HG03442 (cell line): ENCODE measurements around the gene BCL2.

Source experiments
- ATAC-seq: cut with Tn5 transposase; IDR thresholded peaks from one replicate; pipeline ENCODE4 v1.9.1; 2021; ENCODE audit warnings: mild to moderate bottlenecking, moderate library complexity; ENCODE audit not compliant: unreplicated experiment

The BCL2 gene

GRCh38 chr18:63290166-63290820 is 29.3 kb downstream of the BCL2 start:
- ATAC-seq: no peak

GRCh38 chr18:63288311-63288710 is 31.3 kb downstream of the BCL2 start:
- no peak for ATAC-seq

- ATAC-seq: no peak
Measured at GRCh38 chr18:63287691-63288220, 31.8 kb downstream of the BCL2 start.

- no peak for ATAC-seq
Measured at GRCh38 chr18:63286926-63287325, 32.6 kb downstream of the BCL2 start.

- peak; percentile 95 for ATAC-seq
Measured at GRCh38 chr18:63284827-63285733, 34.5 kb downstream of the BCL2 start.

- ATAC-seq: no peak
Measured at GRCh38 chr18:63284173-63284799, 35.3 kb downstream of the BCL2 start.

- ATAC-seq: no peak
Measured at GRCh38 chr18:63283305-63284094, 36.1 kb downstream of the BCL2 start.

GRCh38 chr18:63282793-63283192 is 36.8 kb downstream of the BCL2 start:
- no peak for ATAC-seq

GRCh38 chr18:63273222-63273927 is 46.2 kb downstream of the BCL2 start:
- ATAC-seq: peak; percentile 55

- no peak for ATAC-seq
Measured at GRCh38 chr18:63272638-63273037, 46.9 kb downstream of the BCL2 start.

GRCh38 chr18:63271881-63272299 is 47.7 kb downstream of the BCL2 start:
- no peak for ATAC-seq

- ATAC-seq: no peak
Measured at GRCh38 chr18:63271148-63271547, 48.4 kb downstream of the BCL2 start.

- ATAC-seq: peak; percentile 48
Measured at GRCh38 chr18:63267975-63268721, 51.4 kb downstream of the BCL2 start.

GRCh38 chr18:63266888-63267790 is 52.4 kb downstream of the BCL2 start:
- ATAC-seq: no peak

- no peak for ATAC-seq
Measured at GRCh38 chr18:63265326-63265725, 54.2 kb downstream of the BCL2 start.

- ATAC-seq: no peak
Measured at GRCh38 chr18:63264871-63265270, 54.7 kb downstream of the BCL2 start.

- ATAC-seq: no peak
Measured at GRCh38 chr18:63263444-63263843, 56.1 kb downstream of the BCL2 start.
